Measurements from ENCODE around the gene CFAP298.

GRCh38 chr21:32566741-32567389 lies 45.3 kb downstream of the CFAP298 start:
- TF ChIP-seq POLR2A (IDR thresholded peaks at IDR 0.05), result no peak
- TF ChIP-seq CTCF (IDR thresholded peaks at IDR 0.05), result no peak

Measured in uterus (tissue), 2 donors.